Activated CD4-positive, alpha-beta T cell treated with anti-CD3 and anti-CD28 coated beads for 4 hours (primary cell): ENCODE data around the gene RASAL1.
"Not testable (repeated sequence)": the region's sequence is repeated elsewhere in the genome, so short reads cannot be mapped to it uniquely, and the experiment has no call there.

Experiments
- DNase-seq, 2 donors: peaks; one replicate each; pipeline ENCODE4 v3.0.0-alpha.2; 2020

Gene RASAL1

GRCh38 chr12:113141716-113142115 lies 6.2 kb upstream of the RASAL1 start:
- DNase-seq: not testable (repeated sequence)

DNA sequence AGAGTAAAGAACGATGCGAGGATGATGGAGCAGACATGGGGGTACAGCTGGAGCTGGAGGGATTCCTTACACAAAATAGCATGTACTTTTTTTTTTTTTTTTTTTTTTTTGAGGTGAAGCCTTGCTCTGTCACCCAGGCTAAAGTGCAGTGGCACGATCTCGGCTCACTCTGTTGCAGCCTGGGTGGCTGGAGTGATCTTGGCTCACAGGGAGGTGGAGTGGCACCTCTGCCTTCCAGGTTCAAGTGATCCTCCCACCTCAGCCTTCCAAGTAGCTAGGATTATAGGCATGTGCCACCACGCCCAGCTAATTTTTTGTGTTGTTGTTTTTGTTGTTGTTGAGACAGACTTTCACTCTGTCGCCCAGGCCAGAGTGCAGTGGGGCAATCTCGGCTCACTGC lies 5.1 kb upstream of the RASAL1 start:
- no peak for DNase-seq

- no peak for DNase-seq
Observed at GRCh38 chr12:113138826-113139225, 3.3 kb upstream of the RASAL1 start.

GRCh38 chr12:113137861-113138783 lies 2.6 kb upstream of the RASAL1 start:
- no peak for DNase-seq

DNA sequence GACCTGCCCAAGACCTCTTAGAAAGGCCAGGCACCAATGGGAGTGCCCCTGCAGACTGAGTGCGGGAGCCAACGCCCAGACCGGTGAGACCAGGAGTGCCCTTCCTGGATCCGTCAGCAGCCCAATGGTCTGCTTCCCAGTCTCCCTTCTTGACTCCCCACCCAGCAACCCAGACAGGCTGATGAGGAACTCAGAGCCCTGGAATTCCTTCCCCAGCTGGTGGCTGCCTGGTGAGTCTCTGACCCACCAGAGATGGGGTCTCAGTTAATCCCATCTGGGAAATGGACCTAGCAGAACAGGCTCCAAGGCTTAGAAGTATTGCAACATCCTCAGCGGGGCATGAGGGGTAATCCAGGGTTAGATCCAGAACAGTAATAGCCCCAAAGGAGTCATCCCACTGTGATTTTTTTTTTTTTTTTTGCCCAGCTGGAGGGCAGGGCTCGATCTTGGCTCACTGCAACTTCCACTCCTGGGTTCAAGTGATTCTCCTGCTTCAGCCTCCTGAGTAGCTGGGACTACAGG lies 1.5 kb upstream of the RASAL1 start:
- no peak for DNase-seq

DNA sequence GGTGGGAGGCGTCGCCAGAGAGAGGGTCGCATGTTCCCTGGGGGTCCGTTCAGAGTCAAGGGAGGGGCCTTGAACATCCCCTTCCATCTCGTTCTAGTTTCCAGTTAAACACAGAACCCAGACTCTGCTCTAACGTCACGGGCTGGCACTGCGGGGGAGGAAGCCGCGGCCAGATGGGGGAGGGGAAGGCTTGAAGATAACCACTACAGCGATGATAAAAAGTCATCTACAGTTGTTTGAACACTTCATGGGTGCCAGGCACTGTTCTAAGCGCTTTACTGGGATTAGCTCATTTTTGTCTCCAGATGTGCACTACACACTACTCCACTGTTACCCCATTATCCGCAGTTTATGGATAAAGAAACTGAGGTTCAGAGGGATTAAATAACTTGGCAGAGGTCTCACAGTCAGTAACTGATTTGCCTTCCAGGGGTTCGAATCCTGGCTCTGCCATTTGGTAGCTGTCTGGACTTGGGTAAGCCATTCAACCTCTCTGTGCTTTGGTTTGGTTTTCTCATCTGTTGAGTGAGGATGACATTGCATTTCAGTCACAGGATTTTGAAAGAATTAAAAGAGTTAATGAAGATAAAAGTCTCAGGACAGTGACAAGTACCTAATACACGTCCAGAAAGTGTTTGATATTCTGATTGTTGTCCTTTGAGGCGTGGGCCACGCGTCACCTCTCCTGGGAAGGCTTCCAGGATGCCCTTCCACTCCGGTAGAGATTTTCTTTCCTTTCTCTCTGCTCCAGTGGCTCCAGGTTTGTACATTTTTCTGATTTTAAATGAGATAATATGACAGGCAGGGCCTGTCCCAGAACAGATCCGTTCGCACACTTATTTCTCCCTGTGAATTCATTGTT lies 798 bp upstream of the RASAL1 start:
- peak; percentile 59 to 60 for DNase-seq

- no peak for DNase-seq
Observed at GRCh38 chr12:113134521-113134951, 1.0 kb downstream of the RASAL1 start.

GRCh38 chr12:113134071-113134470 lies 1.5 kb downstream of the RASAL1 start:
- no peak for DNase-seq

- DNase-seq: no peak
Observed at GRCh38 chr12:113133666-113134065, 1.9 kb downstream of the RASAL1 start.

GRCh38 chr12:113133036-113133435 lies 2.5 kb downstream of the RASAL1 start:
- no peak for DNase-seq

DNA sequence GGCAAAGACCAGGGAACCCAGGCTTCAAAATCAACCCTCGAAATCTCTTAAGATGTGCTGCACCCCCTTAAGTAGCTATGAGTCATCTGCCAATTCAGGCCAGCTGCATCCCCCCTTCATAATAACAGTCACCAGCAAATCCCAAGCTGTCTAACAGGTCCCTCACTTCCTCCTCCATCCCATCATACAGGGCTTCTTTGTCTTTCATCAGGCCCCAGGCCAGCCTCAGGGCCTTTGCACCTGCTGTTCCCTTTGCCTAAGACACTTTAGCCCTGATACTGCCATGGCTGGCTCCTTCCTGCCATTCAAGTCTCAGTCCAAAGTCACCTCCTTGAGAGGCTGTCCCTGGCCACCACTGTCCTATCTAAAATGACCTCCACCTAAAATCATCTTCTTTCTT lies 4.0 kb downstream of the RASAL1 start:
- no peak for DNase-seq

- no peak for DNase-seq
Observed at GRCh38 chr12:113130457-113131135, 5.0 kb downstream of the RASAL1 start.

DNA sequence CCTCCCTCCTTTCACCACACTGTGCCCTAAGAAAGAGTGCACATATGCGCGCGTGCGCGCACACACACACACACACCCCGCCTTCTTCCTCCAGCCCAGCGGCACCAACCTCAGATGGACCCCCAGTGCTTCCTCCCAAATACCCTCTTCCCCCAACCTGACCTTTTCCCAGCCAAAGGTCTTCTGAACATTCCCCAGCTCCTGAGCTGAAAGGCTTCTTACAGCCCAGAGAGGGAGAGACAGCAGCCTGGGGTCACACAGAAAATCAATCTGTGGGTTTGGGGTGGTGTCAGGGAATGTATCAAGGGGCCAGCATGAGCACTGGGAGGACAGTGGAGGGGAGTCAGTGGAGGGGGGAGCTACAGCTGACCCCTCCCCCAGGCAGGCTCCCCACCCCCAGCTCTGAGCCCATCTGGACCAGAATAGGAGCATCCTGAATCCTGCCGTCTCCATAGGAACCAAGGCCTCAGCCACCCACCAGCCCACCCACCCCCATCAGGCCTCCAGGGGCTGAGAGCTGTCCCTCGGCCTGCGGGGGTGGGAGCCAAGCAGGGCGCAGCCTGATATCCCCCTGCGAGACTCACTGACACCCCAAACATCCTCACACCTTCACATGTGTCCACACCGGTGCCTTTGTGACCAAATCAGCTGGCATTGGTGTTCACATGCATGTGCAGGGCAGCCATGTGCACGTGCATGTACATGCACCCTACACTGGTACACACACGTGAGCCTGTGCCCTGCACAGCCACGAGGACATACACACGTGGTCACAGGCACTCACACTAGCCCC lies 5.7 kb downstream of the RASAL1 start:
- no peak for DNase-seq

DNA sequence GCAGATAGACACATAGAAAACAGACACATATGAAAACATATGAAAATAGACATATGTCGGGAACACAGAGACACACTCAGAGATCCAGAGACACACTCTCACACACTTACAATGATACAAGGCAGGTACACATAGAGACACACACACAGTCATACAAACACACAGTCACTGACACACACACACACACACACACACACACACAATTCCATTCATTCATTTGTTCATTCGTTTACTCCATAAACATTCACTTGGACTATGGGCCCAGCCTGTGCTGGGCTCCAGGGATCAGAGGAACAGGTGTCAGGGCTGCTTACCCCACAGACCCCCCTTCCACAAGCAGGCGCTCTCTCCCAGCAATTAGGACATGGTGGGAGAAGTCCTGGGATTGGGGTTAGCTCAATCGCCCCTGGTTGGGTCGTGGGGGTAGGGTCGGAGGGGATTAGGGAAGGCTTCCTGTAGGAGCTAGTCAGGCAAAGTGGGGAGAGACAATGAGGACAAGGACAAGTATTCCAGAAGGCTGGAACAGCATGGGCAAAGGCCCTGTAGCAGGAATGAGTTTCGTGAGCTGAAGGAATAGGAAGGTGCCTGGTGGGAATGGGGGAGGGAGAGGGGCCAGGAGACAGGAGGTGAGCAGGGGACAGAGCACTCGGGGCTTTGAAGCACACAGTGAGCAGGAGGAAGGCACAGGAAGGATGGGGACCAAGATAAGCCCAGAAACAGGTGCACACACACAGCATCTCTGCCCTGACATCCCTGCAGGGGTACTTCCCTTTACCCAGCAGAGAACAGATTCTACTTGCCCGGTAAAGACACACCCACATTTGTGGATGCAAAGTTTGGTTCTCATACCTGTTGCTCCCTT lies 6.5 kb downstream of the RASAL1 start:
- DNase-seq: no peak

DNA sequence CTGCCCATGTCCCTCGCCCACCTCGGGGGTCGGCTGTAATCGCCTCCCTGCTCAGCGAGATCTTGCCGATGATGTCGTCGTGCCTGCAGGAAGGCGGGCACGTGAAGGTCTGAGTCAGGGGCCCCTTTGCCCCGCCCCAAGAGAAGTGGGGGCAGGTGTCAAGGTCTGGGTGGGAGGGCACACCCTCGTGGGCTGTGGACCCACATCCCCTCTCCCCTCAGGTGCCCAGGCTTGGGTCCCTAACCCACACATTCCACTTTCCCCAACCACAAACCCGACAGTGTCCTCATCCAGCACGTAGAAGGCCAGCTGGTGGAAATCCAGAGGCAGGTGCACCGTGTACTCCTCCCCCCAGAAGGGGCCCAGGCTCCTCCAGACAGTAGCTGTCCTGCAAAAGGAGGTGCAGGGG lies 7.8 kb downstream of the RASAL1 start:
- DNase-seq: no peak

- no peak for DNase-seq
Observed at GRCh38 chr12:113120670-113121370, 14.7 kb downstream of the RASAL1 start.

- DNase-seq: no peak
Observed at GRCh38 chr12:113119980-113120669, 15.4 kb downstream of the RASAL1 start.

GRCh38 chr12:113118142-113118541 lies 17.4 kb downstream of the RASAL1 start:
- DNase-seq: no peak

GRCh38 chr12:113117684-113118083 lies 17.9 kb downstream of the RASAL1 start:
- DNase-seq: not testable (repeated sequence)

- DNase-seq: no peak
Observed at GRCh38 chr12:113116875-113117274, 18.7 kb downstream of the RASAL1 start.
